AG04450 (cell line): Measurements from ENCODE around the gene NXPE1. TPM values are rescaled to one million over a fixed set of nuclear protein-coding genes. Genes with fewer than 3 reads are reported as not detected.

Source experiments
- CTCF ChIA-PET: fragments of 300-600, 350-600 bp; formaldehyde crosslinking; extraction: SDS; loops from one replicate; lab custom pipeline; 2022; ENCODE audit warnings: antibody characterized with exemption, inconsistent platforms; lab: Charles Lee
- POLR2A ChIA-PET: fragments of 350-600 bp; formaldehyde crosslinking; extraction: SDS; loops from one replicate; lab custom pipeline; 2021; ENCODE audit warnings: antibody characterized with exemption, inconsistent platforms; lab: Yijun Ruan, JAX
- DNase-seq: peaks from one replicate; pipeline ENCODE4 v3.0.0-alpha.2; 2011; ENCODE audit warnings: low read depth, low spot score
- H3K27ac ChIP-seq: one replicate; pipeline ENCODE4 v1.5.1; 2012; ENCODE audit warnings: low read depth, low read length, control low read depth
- H3K27me3 ChIP-seq: one replicate; pipeline ENCODE4 v1.6.0; 2012; ENCODE audit warnings: low read length; ENCODE audit not compliant: control insufficient read depth, insufficient read depth
- H3K4me3 ChIP-seq: 2 replicates; pipeline ENCODE4 v1.5.1; 2011; ENCODE audit warnings: mild to moderate bottlenecking, low read depth, low read length, control low read depth
- H3K9me3 ChIP-seq: 2 replicates; pipeline ENCODE4 v1.5.1; 2012; ENCODE audit warnings: low read length; ENCODE audit not compliant: control insufficient read depth, insufficient read depth
- polyA plus RNA-seq: library from polyadenylated mRNA; depleted of rRNA; stranded (reverse); fragments of >200 nt; gene quantifications from 2 replicates; pipeline ENCODE4 v1.2.3, GENCODE V29; 2011
- TF ChIP-seq, protein P1 (sequence below): IDR thresholded peaks from 2 replicates; pipeline ENCODE4 v1.5.1; 2011; ENCODE audit warnings: low read depth, low read length, control low read depth, inconsistent platforms

Gene NXPE1
- polyA plus RNA-seq, 1 experiment, result not detected

- TF ChIP-seq, protein P1, sequence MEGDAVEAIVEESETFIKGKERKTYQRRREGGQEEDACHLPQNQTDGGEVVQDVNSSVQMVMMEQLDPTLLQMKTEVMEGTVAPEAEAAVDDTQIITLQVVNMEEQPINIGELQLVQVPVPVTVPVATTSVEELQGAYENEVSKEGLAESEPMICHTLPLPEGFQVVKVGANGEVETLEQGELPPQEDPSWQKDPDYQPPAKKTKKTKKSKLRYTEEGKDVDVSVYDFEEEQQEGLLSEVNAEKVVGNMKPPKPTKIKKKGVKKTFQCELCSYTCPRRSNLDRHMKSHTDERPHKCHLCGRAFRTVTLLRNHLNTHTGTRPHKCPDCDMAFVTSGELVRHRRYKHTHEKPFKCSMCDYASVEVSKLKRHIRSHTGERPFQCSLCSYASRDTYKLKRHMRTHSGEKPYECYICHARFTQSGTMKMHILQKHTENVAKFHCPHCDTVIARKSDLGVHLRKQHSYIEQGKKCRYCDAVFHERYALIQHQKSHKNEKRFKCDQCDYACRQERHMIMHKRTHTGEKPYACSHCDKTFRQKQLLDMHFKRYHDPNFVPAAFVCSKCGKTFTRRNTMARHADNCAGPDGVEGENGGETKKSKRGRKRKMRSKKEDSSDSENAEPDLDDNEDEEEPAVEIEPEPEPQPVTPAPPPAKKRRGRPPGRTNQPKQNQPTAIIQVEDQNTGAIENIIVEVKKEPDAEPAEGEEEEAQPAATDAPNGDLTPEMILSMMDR, result no peak
- H3K27me3 ChIP-seq, result no peaks in the 10 kb centered on the region
- H3K4me3 ChIP-seq, result no peak overlapping the region
- ChIA-PET POLR2A (no interaction called here), CTCF (no interaction called here)
- no peak overlapping the region for H3K27ac ChIP-seq
- no peak for DNase-seq
- H3K9me3 ChIP-seq, result no peaks in the 10 kb centered on the region
Observed at GRCh38 chr11:114598461-114598860, 38.8 kb upstream of the NXPE1 start.

DNA sequence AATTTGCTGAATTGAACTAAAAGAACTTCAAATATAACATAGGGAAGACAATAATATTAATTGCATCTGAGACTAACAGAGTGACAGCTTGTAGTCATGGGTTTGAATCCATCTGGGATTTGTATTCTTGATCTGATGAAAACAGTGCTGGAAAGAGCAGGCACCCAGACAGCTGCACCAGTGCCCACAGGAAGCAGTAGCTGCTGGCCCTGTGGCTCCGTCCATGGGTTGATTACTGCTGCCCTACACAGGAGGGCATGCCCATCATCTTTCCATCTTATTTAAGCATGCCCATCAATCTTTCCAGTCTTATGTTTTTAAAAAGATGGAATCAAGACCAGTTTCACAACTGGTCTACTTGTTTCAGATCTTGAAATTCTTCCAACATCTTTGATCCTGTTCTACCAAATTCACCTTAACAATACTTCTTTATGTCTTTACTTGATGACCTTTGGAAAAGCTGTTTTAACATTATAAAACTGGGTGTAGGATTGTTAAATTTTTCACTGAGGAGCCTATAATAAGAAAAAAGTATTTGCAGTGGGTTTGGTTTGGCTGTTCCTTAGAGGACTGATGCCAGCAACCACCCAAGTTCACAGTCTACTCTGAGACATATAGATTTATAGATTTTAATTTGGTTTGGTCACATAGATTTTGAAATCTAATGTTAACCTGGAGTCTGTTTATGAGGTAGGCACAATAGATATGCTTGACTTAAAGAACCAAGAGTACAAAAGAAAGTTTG is 36.7 kb upstream of the NXPE1 start:
- POLR2A ChIA-PET, result no interaction called here
- TF ChIP-seq, protein P1, result no peak
- Histone ChIP-seq H3K9me3 (no peaks in the 10 kb centered on the region), H3K27ac (no peak overlapping the region), H3K4me3 (no peak overlapping the region), H3K27me3 (no peaks in the 10 kb centered on the region)
- CTCF ChIA-PET, result no interaction called here
- DNase-seq, result no peak

- CTCF ChIA-PET, result no interaction called here
- no peaks in the 10 kb centered on the region for H3K9me3 ChIP-seq
- TF ChIP-seq, protein P1, result no peak
- POLR2A ChIA-PET, result no interaction called here
- no peak within 1 kb of the TSS for H3K4me3 ChIP-seq
- H3K27ac ChIP-seq, result no peak within 1 kb of the TSS
- no peaks in the 10 kb centered on the region for H3K27me3 ChIP-seq
- no peak for DNase-seq
Observed at GRCh38 chr11:114595571-114595970, 35.9 kb upstream of the NXPE1 start, which contains the start of gene NXPE4. TSS of gene NXPE4 (minus strand) at chr11:114595786. CDS start at chr11:114594759, 1,027 bp downstream.

- H3K9me3 ChIP-seq, result no peaks in the 10 kb centered on the region
- POLR2A ChIA-PET, result no interaction called here
- H3K27ac ChIP-seq, result no peak overlapping the region
- TF ChIP-seq, protein P1, result no peak
- no peaks in the 10 kb centered on the region for H3K27me3 ChIP-seq
- H3K4me3 ChIP-seq, result no peak overlapping the region
- no peak for DNase-seq
- CTCF ChIA-PET, result interaction anchor here (0.7 kb wide), 1 partner anchor 314 kb away, joined by 3 read pairs; no protein-coding TSS in a partner anchor
Observed at GRCh38 chr11:114594703-114595102, 35.0 kb upstream of the NXPE1 start.

GRCh38 chr11:114587398-114587953 is 27.8 kb upstream of the NXPE1 start:
- no peak for DNase-seq
- TF ChIP-seq, protein P1, result no peak
- CTCF ChIA-PET, result interaction anchor here (0.6 to 1.6 kb wide), 3 partner anchors 245 to 468 kb away, joined by 3 to 5 read pairs (median 3); no protein-coding TSS in a partner anchor
- POLR2A ChIA-PET, result no interaction called here
- no peak overlapping the region for H3K27ac ChIP-seq
- peaks cover 3% of the 10 kb centered on the region; the same call in 1 of the 2 replicates for H3K9me3 ChIP-seq
- no peaks in the 10 kb centered on the region for H3K27me3 ChIP-seq
- no peak overlapping the region for H3K4me3 ChIP-seq
